Measurements from ENCODE around the gene UBE2D1.

DNA sequence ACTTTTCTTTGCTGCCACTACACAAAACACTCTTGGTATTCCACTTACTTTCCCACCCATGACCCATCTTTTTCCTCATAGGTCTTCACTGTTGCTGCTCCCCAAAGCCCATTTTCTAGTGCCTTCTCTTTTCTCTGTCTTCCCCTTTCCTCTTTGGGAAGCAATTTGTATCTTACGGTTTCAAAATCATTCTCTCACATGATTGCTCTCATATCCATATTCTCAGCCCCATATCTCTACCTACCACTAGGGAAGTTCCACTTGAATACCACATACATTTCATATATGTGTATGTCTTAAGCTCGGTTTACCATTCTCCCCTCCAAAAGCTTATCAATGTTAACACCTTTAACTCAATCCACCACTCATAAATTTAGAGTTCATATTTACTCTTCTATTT is 3.2 kb upstream of the UBE2D1 start:
- TF ChIP-seq, protein P1, sequence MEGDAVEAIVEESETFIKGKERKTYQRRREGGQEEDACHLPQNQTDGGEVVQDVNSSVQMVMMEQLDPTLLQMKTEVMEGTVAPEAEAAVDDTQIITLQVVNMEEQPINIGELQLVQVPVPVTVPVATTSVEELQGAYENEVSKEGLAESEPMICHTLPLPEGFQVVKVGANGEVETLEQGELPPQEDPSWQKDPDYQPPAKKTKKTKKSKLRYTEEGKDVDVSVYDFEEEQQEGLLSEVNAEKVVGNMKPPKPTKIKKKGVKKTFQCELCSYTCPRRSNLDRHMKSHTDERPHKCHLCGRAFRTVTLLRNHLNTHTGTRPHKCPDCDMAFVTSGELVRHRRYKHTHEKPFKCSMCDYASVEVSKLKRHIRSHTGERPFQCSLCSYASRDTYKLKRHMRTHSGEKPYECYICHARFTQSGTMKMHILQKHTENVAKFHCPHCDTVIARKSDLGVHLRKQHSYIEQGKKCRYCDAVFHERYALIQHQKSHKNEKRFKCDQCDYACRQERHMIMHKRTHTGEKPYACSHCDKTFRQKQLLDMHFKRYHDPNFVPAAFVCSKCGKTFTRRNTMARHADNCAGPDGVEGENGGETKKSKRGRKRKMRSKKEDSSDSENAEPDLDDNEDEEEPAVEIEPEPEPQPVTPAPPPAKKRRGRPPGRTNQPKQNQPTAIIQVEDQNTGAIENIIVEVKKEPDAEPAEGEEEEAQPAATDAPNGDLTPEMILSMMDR (IDR thresholded peaks at IDR 0.05): no peak
- TF ChIP-seq POLR2A (IDR thresholded peaks at IDR 0.05): no peak

Measured in right lobe of liver (tissue), 4 donors.